Hepatocyte (in vitro differentiated cells): ENCODE results near the gene CMKLR1. TPM values are rescaled to one million over a fixed set of nuclear protein-coding genes. Genes with fewer than 3 reads are reported as not detected.

ENCODE experiments used
- DNase-seq: peaks from one replicate; pipeline ENCODE4 v3.0.0-alpha.2; 2016; ENCODE audit warnings: low spot score
- H2AFZ ChIP-seq: fragments of 200-600 bp; sonication (generic); 2 replicates; pipeline ENCODE4 v1.6.0; 2016; ENCODE audit warnings: antibody characterized with exemption, mild to moderate bottlenecking
- H3K27ac ChIP-seq: fragments of 200-600 bp; sonication (generic); 2 replicates; pipeline ENCODE4 v1.5.1; 2016; ENCODE audit warnings: mild to moderate bottlenecking
- H3K27me3 ChIP-seq: fragments of 200-600 bp; sonication (generic); 2 replicates; pipeline ENCODE4 v1.6.1; 2016
- H3K36me3 ChIP-seq: fragments of 200-600 bp; sonication (generic); replicated peaks from 2 replicates; pipeline ENCODE4 v1.5.1; 2016; ENCODE audit warnings: low read depth; ENCODE audit not compliant: insufficient read depth
- H3K4me1 ChIP-seq: fragments of 200-600 bp; sonication (generic); 2 replicates; pipeline ENCODE4 v1.5.1; 2016; ENCODE audit warnings: mild to moderate bottlenecking, moderate library complexity; ENCODE audit not compliant: insufficient read depth
- H3K4me2 ChIP-seq: fragments of 200-600 bp; sonication (generic); 2 replicates; pipeline ENCODE4 v1.6.0; 2016
- H3K4me3 ChIP-seq: fragments of 200-600 bp; sonication (generic); 2 replicates; pipeline ENCODE4 v1.5.1; 2016; ENCODE audit warnings: mild to moderate bottlenecking
- H3K79me2 ChIP-seq: fragments of 200-600 bp; sonication (generic); 2 replicates; pipeline ENCODE4 v1.6.0; 2017; ENCODE audit warnings: mild to moderate bottlenecking
- H3K9me2 ChIP-seq: fragments of 200-600 bp; sonication (generic); replicated peaks from 2 replicates; pipeline ENCODE4 v1.6.0; 2017; ENCODE audit warnings: mild to moderate bottlenecking; ENCODE audit not compliant: insufficient read depth
- H3K9me3 ChIP-seq: fragments of 200-600 bp; sonication (generic); 2 replicates; pipeline ENCODE4 v1.5.1; 2016; ENCODE audit warnings: low read depth, mild to moderate bottlenecking
- H4K20me1 ChIP-seq: fragments of 200-600 bp; sonication (generic); 2 replicates; pipeline ENCODE4 v1.6.0; 2016; ENCODE audit warnings: mild to moderate bottlenecking; ENCODE audit not compliant: insufficient read depth, poor library complexity, severe bottlenecking
- CTCF ChIP-seq: fragments of 200-600 bp; sonication (generic); IDR thresholded peaks from 2 replicates; pipeline ENCODE4 v1.5.1; 2016; ENCODE audit warnings: antibody characterized with exemption, mild to moderate bottlenecking; ENCODE audit not compliant: poor library complexity
- EZH2 ChIP-seq: fragments of 200-600 bp; sonication (generic); IDR thresholded peaks from 2 replicates; pipeline ENCODE4 v1.6.1; 2016; ENCODE audit warnings: antibody characterized with exemption, mild to moderate bottlenecking, borderline replicate concordance
- EZH2phosphoT487 ChIP-seq: fragments of 200-600 bp; sonication (generic); IDR thresholded peaks from one replicate; pipeline ENCODE4 v1.6.1; 2018; ENCODE audit warnings: antibody characterized with exemption, mild to moderate bottlenecking, low read depth, moderate library complexity; ENCODE audit not compliant: unreplicated experiment, severe bottlenecking
- WGBS: methylation state at CpG from one replicate; pipeline ENCODE4 v1.1.6; 2016; ENCODE audit warnings: low lambda C conversion rate; ENCODE audit errors: missing lambda C conversion rate; 5-methylcytosine and 5-hydroxymethylcytosine counted together
- polyA plus RNA-seq: library from polyadenylated mRNA; unstranded; fragments of >200 nt; fragmentation: Nextera tagmentation; extraction: Ambion mirVana; gene quantifications from 2 replicates; pipeline ENCODE4 v1.2.1, GENCODE V29; 2016
- total RNA-seq: library from RNA; depleted of rRNA; stranded (reverse); fragments of >200 nt; gene quantifications from 2 replicates; pipeline ENCODE4 v1.2.3, GENCODE V29; 2014

Gene CMKLR1
- total and polyA plus RNA-seq, 2 experiments from 2014 or later = 2.2 to 3.1 TPM

GRCh38 chr12:108241986-108242703 is 97.0 kb downstream of the CMKLR1 start:
- Histone ChIP-seq H2AFZ (no peak overlapping the region), H3K36me3 (no peaks in the 10 kb centered on the region), H4K20me1 (no peaks in the 10 kb centered on the region), H3K9me2 (no peaks in the 10 kb centered on the region), H3K4me3 (no peak overlapping the region), H3K27ac (no peak overlapping the region), H3K79me2 (no peaks in the 10 kb centered on the region), H3K9me3 (no peaks in the 10 kb centered on the region), H3K4me1 (no peaks in the 10 kb centered on the region), H3K4me2 (no peak overlapping the region), H3K27me3 (no peaks in the 10 kb centered on the region)
- 66% methylated on average over 10 of the region's 10 CpGs for WGBS
- DNase-seq = peak; percentile 16
- TF ChIP-seq EZH2phosphoT487 = no peak
- no peak for TF ChIP-seq EZH2
- TF ChIP-seq CTCF = no peak

GRCh38 chr12:108240928-108241327 is 98.2 kb downstream of the CMKLR1 start:
- no peaks in the 10 kb centered on the region for H3K79me2 ChIP-seq
- 84% methylated on average over 4 of the region's 4 CpGs for WGBS
- no peak for DNase-seq
- H3K4me2 ChIP-seq = no peak overlapping the region
- no peaks in the 10 kb centered on the region for H3K36me3 ChIP-seq
- no peak overlapping the region for H2AFZ ChIP-seq
- no peak overlapping the region for H3K4me3 ChIP-seq
- TF ChIP-seq EZH2phosphoT487 (no peak), EZH2 (no peak), CTCF (no peak)
- H3K4me1 ChIP-seq = no peaks in the 10 kb centered on the region
- no peak overlapping the region for H3K27ac ChIP-seq
- no peaks in the 10 kb centered on the region for H3K9me3 ChIP-seq
- H4K20me1 ChIP-seq = no peaks in the 10 kb centered on the region
- peaks cover 11% of the 10 kb centered on the region for H3K27me3 ChIP-seq
- H3K9me2 ChIP-seq = no peaks in the 10 kb centered on the region

- no peak for DNase-seq
- no peak overlapping the region for H3K4me2 ChIP-seq
- TF ChIP-seq EZH2phosphoT487 (no peak), CTCF (no peak), EZH2 (no peak)
- H4K20me1 ChIP-seq = no peaks in the 10 kb centered on the region
- no peak overlapping the region for H3K4me3 ChIP-seq
- 86% methylated on average over 27 of the region's 34 CpGs for WGBS
- no peak overlapping the region for H3K27ac ChIP-seq
- no peak overlapping the region for H2AFZ ChIP-seq
- H3K4me1 ChIP-seq = no peaks in the 10 kb centered on the region
- peaks cover 18% of the 10 kb centered on the region for H3K27me3 ChIP-seq
- H3K9me2 ChIP-seq = no peaks in the 10 kb centered on the region
- no peaks in the 10 kb centered on the region for H3K79me2 ChIP-seq
- H3K36me3 ChIP-seq = no peaks in the 10 kb centered on the region
- H3K9me3 ChIP-seq = no peaks in the 10 kb centered on the region
Observed at GRCh38 chr12:108240027-108240785, 98.9 kb downstream of the CMKLR1 start.
